ENCODE results near the gene SEC14L3.

The SEC14L3 gene

DNA sequence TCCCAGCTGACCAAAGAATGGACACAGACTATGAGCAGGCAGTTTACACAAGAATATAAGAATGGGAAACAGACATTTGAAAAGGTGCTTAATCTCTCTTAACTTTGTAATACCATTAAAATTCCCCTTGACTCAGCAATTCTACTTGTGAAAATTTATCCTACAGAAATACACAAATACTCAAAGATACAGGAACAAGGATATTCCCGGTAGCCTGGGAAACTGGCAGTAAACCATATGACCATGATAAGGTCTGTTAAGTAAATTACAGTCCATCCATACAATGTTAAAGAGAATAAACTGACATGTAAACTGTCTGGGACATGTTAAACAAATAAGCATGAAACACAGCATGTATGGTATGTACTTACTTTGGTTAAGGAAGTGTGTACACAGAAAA, 55.0 kb downstream of the SEC14L3 start:
- DNase-seq (ENCODE audit: extremely low spot score) = no peak
- ChIA-PET CTCF (interaction anchor here (0.8 kb wide), 1 partner anchor 21 kb away, joined by 3 read pairs; no protein-coding TSS in a partner anchor), POLR2A (interaction anchor here (0.6 to 1.4 kb wide), 2 partner anchors 23 to 28 kb away, joined by 3 read pairs; no protein-coding TSS in a partner anchor)
- TF ChIP-seq FOXK2 (IDR thresholded peaks at IDR 0.05) = no peak
- TF ChIP-seq CTBP1 (IDR thresholded peaks at IDR 0.05; ENCODE audit: borderline replicate concordance) = no peak
- no peak for TF ChIP-seq NFRKB (IDR thresholded peaks at IDR 0.05)
- no peak for TF ChIP-seq ARNT (IDR thresholded peaks at IDR 0.05)
- no peak for TF ChIP-seq FOXM1 (IDR thresholded peaks at IDR 0.05; ENCODE audit: borderline replicate concordance)
- no peak for TF ChIP-seq ELF4 (IDR thresholded peaks at IDR 0.05)
- no peak for TF ChIP-seq FOXA1 (IDR thresholded peaks at IDR 0.05)
- TF ChIP-seq SP1 (IDR thresholded peaks at IDR 0.05) = no peak
- TF ChIP-seq HDGF (IDR thresholded peaks at IDR 0.05; ENCODE audit: borderline replicate concordance) = no peak
- TF ChIP-seq TARDBP (IDR thresholded peaks at IDR 0.05) = no peak
- TF ChIP-seq LEF1 (IDR thresholded peaks at IDR 0.05; ENCODE audit: borderline replicate concordance) = no peak
- no peak for TF ChIP-seq BHLHE40 (IDR thresholded peaks at IDR 0.05; ENCODE audit: borderline replicate concordance)
- no peak for TF ChIP-seq L3MBTL2 (conservative IDR thresholded peaks at IDR 0.05)
- TF ChIP-seq PKNOX1 (IDR thresholded peaks at IDR 0.05) = no peak
- no peak for TF ChIP-seq ZNF384 (IDR thresholded peaks at IDR 0.05)
- TF ChIP-seq SUZ12 (IDR thresholded peaks at IDR 0.05) = no peak

GRCh38 chr22:30416403-30416802, 55.4 kb downstream of the SEC14L3 start:
- DNase-seq (ENCODE audit: extremely low spot score) = no peak
- CTCF ChIA-PET = interaction anchor here (0.8 kb wide), 1 partner anchor 21 kb away, joined by 3 read pairs; no protein-coding TSS in a partner anchor
- POLR2A ChIA-PET = no interaction called here
- TF ChIP-seq FOXK2 (IDR thresholded peaks at IDR 0.05) = no peak

- DNase-seq (ENCODE audit: extremely low spot score) = no peak
- ChIA-PET POLR2A (interaction anchor here (1.2 to 6.5 kb wide), 2 partner anchors 9 to 58 kb away, joined by 4 to 40 read pairs; partner anchors contain the start of genes CCDC157 and SF3A1), CTCF (no interaction called here)
- TF ChIP-seq BHLHE40 (IDR thresholded peaks at IDR 0.05; ENCODE audit: borderline replicate concordance) (no peak), NFRKB (IDR thresholded peaks at IDR 0.05) (no peak), SP1 (IDR thresholded peaks at IDR 0.05) (no peak), FOXA1 (IDR thresholded peaks at IDR 0.05) (no peak), PKNOX1 (IDR thresholded peaks at IDR 0.05) (no peak), LEF1 (IDR thresholded peaks at IDR 0.05; ENCODE audit: borderline replicate concordance) (no peak), ARNT (IDR thresholded peaks at IDR 0.05) (no peak), ELF4 (IDR thresholded peaks at IDR 0.05) (no peak), CTBP1 (IDR thresholded peaks at IDR 0.05; ENCODE audit: borderline replicate concordance) (no peak), SUZ12 (IDR thresholded peaks at IDR 0.05) (no peak), L3MBTL2 (conservative IDR thresholded peaks at IDR 0.05) (no peak), TARDBP (IDR thresholded peaks at IDR 0.05) (no peak), FOXK2 (IDR thresholded peaks at IDR 0.05) (no peak), ZNF384 (IDR thresholded peaks at IDR 0.05) (no peak), FOXM1 (IDR thresholded peaks at IDR 0.05; ENCODE audit: borderline replicate concordance) (no peak)
These were observed 57.2 kb downstream of the SEC14L3 start for GRCh38 chr22:30414525-30415047.

GRCh38 chr22:30413745-30414524, 57.9 kb downstream of the SEC14L3 start:
- no peak for DNase-seq (ENCODE audit: extremely low spot score)
- POLR2A ChIA-PET = interaction anchor here (1.2 to 6.5 kb wide), 3 partner anchors 10 to 57 kb away, joined by 3 to 40 read pairs (median 4); partner anchors contain the start of genes CCDC157 and SF3A1
- CTCF ChIA-PET = no interaction called here
- TF ChIP-seq ARNT (IDR thresholded peaks at IDR 0.05) = no peak
- TF ChIP-seq L3MBTL2 (conservative IDR thresholded peaks at IDR 0.05) = no peak
- no peak for TF ChIP-seq BHLHE40 (IDR thresholded peaks at IDR 0.05; ENCODE audit: borderline replicate concordance)
- TF ChIP-seq LEF1 (IDR thresholded peaks at IDR 0.05; ENCODE audit: borderline replicate concordance) = no peak

- no peak for DNase-seq (ENCODE audit: extremely low spot score)
- POLR2A ChIA-PET = interaction anchor here (1.5 to 6.5 kb wide), 2 partner anchors 9 to 11 kb away, joined by 3 to 40 read pairs; no protein-coding TSS in a partner anchor
- TF ChIP-seq NFRKB (IDR thresholded peaks at IDR 0.05) = no peak
- no peak for TF ChIP-seq ELF4 (IDR thresholded peaks at IDR 0.05)
- TF ChIP-seq HDGF (IDR thresholded peaks at IDR 0.05; ENCODE audit: borderline replicate concordance) = no peak
- no peak for TF ChIP-seq SUZ12 (IDR thresholded peaks at IDR 0.05)
- no peak for TF ChIP-seq TARDBP (IDR thresholded peaks at IDR 0.05)
- TF ChIP-seq FOXM1 (IDR thresholded peaks at IDR 0.05; ENCODE audit: borderline replicate concordance) = no peak
- no peak for TF ChIP-seq ZNF384 (IDR thresholded peaks at IDR 0.05)
- no peak for TF ChIP-seq LEF1 (IDR thresholded peaks at IDR 0.05; ENCODE audit: borderline replicate concordance)
- TF ChIP-seq ARNT (IDR thresholded peaks at IDR 0.05) = no peak
- no peak for TF ChIP-seq FOXK2 (IDR thresholded peaks at IDR 0.05)
- no peak for TF ChIP-seq PKNOX1 (IDR thresholded peaks at IDR 0.05)
- no peak for TF ChIP-seq CTBP1 (IDR thresholded peaks at IDR 0.05; ENCODE audit: borderline replicate concordance)
- no peak for TF ChIP-seq BHLHE40 (IDR thresholded peaks at IDR 0.05; ENCODE audit: borderline replicate concordance)
- no peak for TF ChIP-seq FOXA1 (IDR thresholded peaks at IDR 0.05)
- no peak for TF ChIP-seq L3MBTL2 (conservative IDR thresholded peaks at IDR 0.05)
- TF ChIP-seq SP1 (IDR thresholded peaks at IDR 0.05) = no peak
- CTCF ChIA-PET = interaction anchor here (0.7 kb wide), 1 partner anchor 16 kb away, joined by 4 read pairs; no protein-coding TSS in a partner anchor
These were observed 58.8 kb downstream of the SEC14L3 start for GRCh38 chr22:30413001-30413400.
